ENCODE measurements around the gene ZSWIM6.

The ZSWIM6 gene

DNA sequence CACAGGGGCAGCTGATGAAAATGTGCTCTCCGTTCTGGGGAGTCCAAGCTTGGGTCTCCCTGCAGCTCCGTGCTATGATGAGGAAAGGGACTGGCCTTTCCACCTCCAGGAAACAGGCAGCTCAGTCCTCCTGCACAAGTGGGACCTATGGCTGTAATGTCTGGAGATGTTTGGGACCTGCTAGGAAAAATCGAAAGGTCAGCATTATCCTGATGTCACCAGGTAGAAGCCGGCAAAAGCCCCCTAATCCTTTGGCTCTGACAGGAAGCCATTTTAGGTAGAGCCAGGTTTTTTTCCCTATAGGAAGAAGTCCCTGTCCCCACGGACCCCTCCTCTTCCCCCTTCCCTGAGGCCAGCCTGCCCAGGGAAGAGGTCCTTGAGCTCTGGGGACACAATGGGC lies 240.9 kb downstream of the ZSWIM6 start:
- TF ChIP-seq, protein P1, sequence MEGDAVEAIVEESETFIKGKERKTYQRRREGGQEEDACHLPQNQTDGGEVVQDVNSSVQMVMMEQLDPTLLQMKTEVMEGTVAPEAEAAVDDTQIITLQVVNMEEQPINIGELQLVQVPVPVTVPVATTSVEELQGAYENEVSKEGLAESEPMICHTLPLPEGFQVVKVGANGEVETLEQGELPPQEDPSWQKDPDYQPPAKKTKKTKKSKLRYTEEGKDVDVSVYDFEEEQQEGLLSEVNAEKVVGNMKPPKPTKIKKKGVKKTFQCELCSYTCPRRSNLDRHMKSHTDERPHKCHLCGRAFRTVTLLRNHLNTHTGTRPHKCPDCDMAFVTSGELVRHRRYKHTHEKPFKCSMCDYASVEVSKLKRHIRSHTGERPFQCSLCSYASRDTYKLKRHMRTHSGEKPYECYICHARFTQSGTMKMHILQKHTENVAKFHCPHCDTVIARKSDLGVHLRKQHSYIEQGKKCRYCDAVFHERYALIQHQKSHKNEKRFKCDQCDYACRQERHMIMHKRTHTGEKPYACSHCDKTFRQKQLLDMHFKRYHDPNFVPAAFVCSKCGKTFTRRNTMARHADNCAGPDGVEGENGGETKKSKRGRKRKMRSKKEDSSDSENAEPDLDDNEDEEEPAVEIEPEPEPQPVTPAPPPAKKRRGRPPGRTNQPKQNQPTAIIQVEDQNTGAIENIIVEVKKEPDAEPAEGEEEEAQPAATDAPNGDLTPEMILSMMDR (IDR thresholded peaks at IDR 0.05; ENCODE audit: extremely low read depth, missing control alignments): no peak

DNA sequence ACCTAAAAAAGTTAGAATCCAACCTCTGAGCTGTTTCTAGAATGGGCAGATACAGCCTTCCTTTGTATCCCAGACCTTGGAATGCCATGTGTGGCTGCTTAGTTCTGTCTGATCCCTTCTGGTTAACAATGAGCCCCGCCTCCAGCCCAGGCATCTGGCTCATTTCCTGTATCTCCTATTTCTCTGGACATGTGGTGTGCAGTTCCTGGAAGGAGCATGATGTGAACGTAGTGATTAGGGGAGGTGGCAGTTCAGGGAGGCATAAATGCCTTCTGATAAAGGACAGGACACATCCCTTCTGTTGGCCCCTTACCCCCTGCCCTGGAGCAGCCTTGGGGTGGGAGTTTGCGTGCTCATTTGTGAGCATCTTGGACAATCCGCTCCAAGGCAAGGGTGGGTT lies 243.0 kb downstream of the ZSWIM6 start:
- TF ChIP-seq, protein P1 (IDR thresholded peaks at IDR 0.05; ENCODE audit: extremely low read depth, missing control alignments): no peak
- DNase-seq (ENCODE audit: low spot score): no peak

More for the DNA sequence above, 240.9 kb downstream of the ZSWIM6 start:
- DNase-seq (ENCODE audit: low spot score): no peak

DNA sequence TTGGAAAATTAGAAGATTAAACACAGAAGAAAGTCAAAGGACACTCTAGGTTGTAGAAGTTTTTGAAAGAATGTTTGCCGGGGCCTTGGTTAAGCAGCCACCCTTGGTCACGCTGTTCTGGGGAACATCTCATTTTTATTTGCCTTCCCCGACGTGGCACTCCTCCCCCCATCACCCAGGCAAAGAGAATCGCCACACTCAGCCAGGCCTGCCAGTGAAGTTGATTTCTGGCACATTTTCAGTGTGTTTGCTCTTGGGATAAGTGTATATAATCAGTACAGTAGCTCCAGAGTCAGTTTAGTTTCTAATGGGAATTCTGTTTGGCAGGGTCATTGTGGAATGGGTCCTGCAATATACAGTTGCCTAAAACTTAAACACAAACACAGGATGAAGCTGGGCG lies 243.5 kb downstream of the ZSWIM6 start:
- DNase-seq (ENCODE audit: low spot score): no peak
- TF ChIP-seq, protein P1 (IDR thresholded peaks at IDR 0.05; ENCODE audit: extremely low read depth, missing control alignments): no peak

DNA sequence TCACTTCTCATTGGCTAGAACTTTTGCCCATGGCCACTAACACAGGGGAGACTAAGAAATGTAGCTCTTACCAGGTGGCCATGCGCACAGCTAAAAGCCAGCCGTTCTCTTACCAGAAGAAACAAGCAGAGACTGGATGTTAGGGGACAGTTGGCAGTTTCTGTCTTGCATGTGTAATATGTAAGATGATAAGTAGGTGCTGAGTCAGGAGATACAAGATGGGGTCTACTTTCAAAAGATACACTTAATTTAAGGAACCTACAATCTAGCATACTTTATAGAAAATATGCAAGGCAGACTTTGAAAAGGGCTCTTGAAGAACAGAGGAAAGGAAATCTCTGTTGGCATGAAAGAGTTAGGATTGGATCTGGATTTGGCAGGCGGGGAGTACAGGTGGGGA lies 244.5 kb downstream of the ZSWIM6 start:
- DNase-seq (ENCODE audit: low spot score): no peak
- TF ChIP-seq, protein P1 (IDR thresholded peaks at IDR 0.05; ENCODE audit: extremely low read depth, missing control alignments): no peak

DNA sequence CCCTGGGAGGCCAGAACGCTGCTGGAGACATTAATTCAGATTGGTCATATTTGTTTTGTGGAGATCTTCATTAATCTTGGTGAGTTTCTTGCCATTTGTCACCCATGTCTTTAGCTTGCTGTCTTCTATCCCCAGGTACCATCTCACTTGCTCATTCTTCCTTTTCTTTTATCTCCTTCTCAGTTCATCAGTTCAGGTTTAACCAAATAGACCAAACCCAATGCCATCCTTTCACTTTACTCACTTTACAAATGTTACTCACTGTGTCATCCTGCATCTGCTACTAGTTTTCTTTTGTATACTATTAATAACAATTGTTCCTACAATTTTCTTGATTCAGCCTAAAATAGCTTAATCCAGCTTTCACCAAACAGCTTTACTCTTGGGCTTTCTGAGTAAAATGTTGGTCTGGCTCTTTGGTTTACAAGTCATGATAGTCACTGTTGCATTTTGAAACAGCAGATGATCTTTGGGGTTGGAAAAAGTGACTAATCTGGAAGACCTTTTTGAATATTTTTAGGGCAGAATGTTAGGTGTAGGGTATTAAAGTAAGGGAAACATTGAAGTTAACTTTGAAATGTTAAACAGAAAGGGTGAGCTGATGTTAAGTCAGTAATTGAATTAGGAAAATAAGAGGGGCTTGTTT lies 246.9 kb downstream of the ZSWIM6 start:
- DNase-seq (ENCODE audit: low spot score): no peak
- TF ChIP-seq, protein P1 (IDR thresholded peaks at IDR 0.05; ENCODE audit: extremely low read depth, missing control alignments): no peak

DNA sequence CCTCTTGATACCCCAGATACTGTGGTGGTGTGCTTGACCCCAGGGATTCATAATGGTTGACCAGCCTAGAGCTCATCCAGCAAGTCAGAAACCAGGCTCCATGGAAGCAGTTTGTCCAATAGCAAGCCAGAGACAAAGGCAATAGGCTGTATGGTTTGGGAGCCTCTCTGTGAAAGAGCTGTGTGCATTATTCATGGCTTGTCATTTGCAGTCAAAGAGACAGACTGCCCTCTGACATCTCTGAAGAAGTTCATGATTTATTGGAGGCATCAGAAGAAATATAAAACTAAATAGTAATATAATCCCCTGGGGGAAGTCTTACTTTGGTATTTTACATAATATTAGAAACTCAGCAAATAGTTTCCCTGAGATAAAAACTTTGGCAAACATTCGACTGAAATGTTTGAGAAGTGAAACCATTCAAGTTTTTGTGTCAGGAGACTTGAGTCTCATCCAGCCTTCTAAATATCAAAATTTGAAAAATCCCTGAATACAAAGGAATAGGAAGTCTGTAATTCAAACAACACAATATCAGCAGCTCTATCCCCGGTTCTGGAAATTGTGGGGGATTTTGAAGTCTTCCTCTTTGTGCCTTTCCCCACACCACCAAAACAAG lies 250.3 kb downstream of the ZSWIM6 start:
- DNase-seq (ENCODE audit: low spot score): no peak
- TF ChIP-seq, protein P1 (IDR thresholded peaks at IDR 0.05; ENCODE audit: extremely low read depth, missing control alignments): no peak

DNA sequence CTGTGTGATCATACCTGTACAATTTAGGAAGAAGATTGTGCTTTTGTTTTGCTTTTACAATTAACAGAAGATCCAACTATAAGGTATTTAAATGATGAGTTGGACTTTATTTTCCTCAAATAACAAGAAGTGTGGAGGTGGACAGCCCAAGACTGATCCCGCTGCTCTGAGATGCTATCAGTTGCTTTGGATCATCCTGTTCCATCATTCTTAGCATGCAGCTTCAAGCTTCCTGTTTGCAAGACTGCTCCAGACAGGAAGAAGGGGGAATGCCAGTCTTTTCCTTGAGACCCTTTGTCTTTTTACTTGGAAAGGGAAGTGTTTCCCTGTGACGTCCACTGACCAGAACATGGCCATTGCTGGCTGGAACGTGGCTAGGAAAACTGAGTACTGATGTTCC lies 250.8 kb downstream of the ZSWIM6 start:
- DNase-seq (ENCODE audit: low spot score): no peak
- TF ChIP-seq, protein P1 (IDR thresholded peaks at IDR 0.05; ENCODE audit: extremely low read depth, missing control alignments): no peak
